ENCODE measurements around the gene MAP3K5. TPM values are rescaled to one million over a fixed set of nuclear protein-coding genes. Genes with fewer than 3 reads are reported as not detected.

MAP3K5 gene
- total and polyA plus RNA-seq, 3 donors from 2014 or later: 21.3 to 55.3 (median 46.1) TPM

GRCh38 chr6:136659991-136660499, 132.2 kb downstream of the MAP3K5 start:
- Histone ChIP-seq H3K4me3 (no peak overlapping the region), H3K9me3 (no peaks in the 10 kb centered on the region), H3K27me3 (no peaks in the 10 kb centered on the region), H3K4me1 (no peaks in the 10 kb centered on the region), H3K27ac (no peak overlapping the region), H3K36me3 (ENCODE audit: low read depth, missing control alignments) (no peaks in the 10 kb centered on the region)
- TF ChIP-seq POLR2A (IDR thresholded peaks at IDR 0.05): no peak
- TF ChIP-seq, protein P1, sequence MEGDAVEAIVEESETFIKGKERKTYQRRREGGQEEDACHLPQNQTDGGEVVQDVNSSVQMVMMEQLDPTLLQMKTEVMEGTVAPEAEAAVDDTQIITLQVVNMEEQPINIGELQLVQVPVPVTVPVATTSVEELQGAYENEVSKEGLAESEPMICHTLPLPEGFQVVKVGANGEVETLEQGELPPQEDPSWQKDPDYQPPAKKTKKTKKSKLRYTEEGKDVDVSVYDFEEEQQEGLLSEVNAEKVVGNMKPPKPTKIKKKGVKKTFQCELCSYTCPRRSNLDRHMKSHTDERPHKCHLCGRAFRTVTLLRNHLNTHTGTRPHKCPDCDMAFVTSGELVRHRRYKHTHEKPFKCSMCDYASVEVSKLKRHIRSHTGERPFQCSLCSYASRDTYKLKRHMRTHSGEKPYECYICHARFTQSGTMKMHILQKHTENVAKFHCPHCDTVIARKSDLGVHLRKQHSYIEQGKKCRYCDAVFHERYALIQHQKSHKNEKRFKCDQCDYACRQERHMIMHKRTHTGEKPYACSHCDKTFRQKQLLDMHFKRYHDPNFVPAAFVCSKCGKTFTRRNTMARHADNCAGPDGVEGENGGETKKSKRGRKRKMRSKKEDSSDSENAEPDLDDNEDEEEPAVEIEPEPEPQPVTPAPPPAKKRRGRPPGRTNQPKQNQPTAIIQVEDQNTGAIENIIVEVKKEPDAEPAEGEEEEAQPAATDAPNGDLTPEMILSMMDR (IDR thresholded peaks at IDR 0.05): no peak
- WGBS, 2 donors: 90 to 97% methylated on average over 6 of the region's 6 CpGs
- no peak for DNase-seq
- intact Hi-C loops (cut with DNase I; ENCODE audit: low total_unique reads): no loop called here

- Histone ChIP-seq H3K27ac (no peak overlapping the region), H3K27me3 (no peaks in the 10 kb centered on the region), H3K4me1 (no peaks in the 10 kb centered on the region), H3K4me3 (no peak overlapping the region), H3K36me3 (ENCODE audit: low read depth, missing control alignments) (no peaks in the 10 kb centered on the region), H3K9me3 (no peaks in the 10 kb centered on the region)
- WGBS, 2 donors: 81 to 92% methylated on average over 2 of the region's 2 CpGs
- no peak for DNase-seq
- no peak for TF ChIP-seq POLR2A (IDR thresholded peaks at IDR 0.05)
- TF ChIP-seq, protein P1 (IDR thresholded peaks at IDR 0.05): no peak
- intact Hi-C loops (cut with DNase I; ENCODE audit: low total_unique reads): no loop called here
Measured at GRCh38 chr6:136658711-136659110, 133.6 kb downstream of the MAP3K5 start.

DNA sequence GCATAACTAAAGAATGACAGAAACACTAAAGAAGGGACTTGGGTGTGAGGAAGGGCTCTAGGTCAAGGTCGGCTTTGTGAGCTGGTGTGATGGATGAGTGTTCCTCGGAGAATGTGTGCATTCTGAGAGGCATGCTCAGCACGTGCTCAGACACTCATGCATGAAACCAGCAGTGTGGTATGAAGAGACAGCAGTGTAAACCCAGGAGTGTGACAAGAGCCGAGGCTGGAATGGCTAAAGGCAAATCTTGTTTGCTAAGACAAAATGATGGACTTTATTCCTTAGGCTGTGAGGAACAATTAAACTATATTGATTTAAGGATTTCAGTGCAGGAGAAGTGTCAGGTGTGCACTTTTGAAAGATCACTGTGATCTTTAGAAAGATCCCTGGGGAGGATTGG, 134.6 kb downstream of the MAP3K5 start:
- Histone ChIP-seq H3K4me3 (no peak overlapping the region), H3K27me3 (no peaks in the 10 kb centered on the region), H3K4me1 (no peaks in the 10 kb centered on the region), H3K9me3 (no peaks in the 10 kb centered on the region), H3K36me3 (ENCODE audit: low read depth, missing control alignments) (no peaks in the 10 kb centered on the region), H3K27ac (no peak overlapping the region)
- no peak for DNase-seq
- no peak for TF ChIP-seq POLR2A (IDR thresholded peaks at IDR 0.05)
- TF ChIP-seq, protein P1 (IDR thresholded peaks at IDR 0.05): no peak
- intact Hi-C loops (cut with DNase I; ENCODE audit: low total_unique reads): no loop called here
- 79 to 88% methylated on average over 4 of the region's 4 CpGs for WGBS, 2 donors

DNA sequence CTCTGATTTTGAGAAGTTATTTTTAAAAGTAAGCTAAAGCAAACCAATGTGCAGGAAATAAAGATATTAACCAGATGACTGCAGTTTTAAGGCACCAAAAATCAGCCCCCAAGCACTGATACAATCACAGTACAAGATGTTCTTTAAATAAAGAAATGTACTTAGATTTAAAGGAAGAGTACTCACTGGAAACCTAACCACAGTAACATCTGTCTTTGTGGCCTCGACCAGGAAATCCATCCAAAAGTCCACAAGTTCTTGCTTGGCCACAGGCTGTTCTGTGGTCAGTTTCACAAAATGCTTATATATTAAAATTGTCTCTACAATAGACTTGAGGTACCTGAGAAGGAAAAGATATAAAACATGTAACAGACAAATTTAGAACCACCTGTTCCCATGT, 136.2 kb downstream of the MAP3K5 start:
- intact Hi-C loops (cut with DNase I; ENCODE audit: low total_unique reads): no loop called here
- TF ChIP-seq, protein P1 (IDR thresholded peaks at IDR 0.05): no peak
- TF ChIP-seq POLR2A (IDR thresholded peaks at IDR 0.05): no peak
- Histone ChIP-seq H3K27ac (no peak overlapping the region), H3K9me3 (no peaks in the 10 kb centered on the region), H3K36me3 (ENCODE audit: low read depth, missing control alignments) (no peaks in the 10 kb centered on the region), H3K4me3 (no peak overlapping the region), H3K27me3 (no peaks in the 10 kb centered on the region), H3K4me1 (no peaks in the 10 kb centered on the region)
- DNase-seq: no peak
- WGBS, 2 donors: 58 to 74% methylated on average over 1 of the region's 1 CpG

DNA sequence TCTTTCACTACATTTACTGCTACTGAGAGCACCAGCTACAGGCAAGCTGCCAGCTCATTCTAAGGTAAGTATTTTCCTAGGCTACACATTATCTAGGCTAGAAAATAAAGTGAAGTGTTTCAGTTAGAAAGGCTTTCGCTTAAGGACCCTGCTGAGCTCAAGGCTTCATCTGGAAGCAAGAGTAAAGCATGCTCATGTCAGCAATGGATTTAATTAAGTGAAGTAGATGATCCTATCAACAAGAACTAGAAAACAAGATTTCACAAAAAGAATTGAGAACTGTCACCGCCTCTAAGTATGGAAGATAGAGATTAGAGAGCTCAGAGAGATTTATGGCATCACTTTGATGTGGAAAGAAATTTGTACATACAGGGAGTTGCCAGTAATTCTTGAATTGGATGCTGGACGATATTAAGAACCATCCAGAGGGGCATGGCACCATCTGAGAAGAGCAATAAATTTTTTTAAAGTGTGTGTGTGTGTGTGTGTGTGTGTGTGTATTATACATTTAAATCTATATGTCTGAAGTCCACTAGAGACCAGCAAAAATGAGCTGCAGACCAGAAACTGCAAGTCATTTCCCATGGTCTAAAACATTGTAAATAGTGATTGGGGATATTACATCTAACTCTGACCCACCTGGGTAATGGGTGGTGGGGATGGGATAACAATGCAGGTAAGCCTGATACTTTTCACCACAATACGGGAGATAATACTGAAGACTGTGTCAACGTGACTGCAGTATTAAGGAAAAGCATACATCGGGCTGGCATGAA, 136.8 kb downstream of the MAP3K5 start:
- H3K27me3 ChIP-seq: no peaks in the 10 kb centered on the region
- WGBS, 2 donors: 81 to 84% methylated on average over 6 of the region's 6 CpGs
- DNase-seq: no peak
- H3K36me3 ChIP-seq (ENCODE audit: low read depth, missing control alignments): no peaks in the 10 kb centered on the region
- H3K27ac ChIP-seq: no peak overlapping the region
- TF ChIP-seq POLR2A (IDR thresholded peaks at IDR 0.05): no peak
- TF ChIP-seq, protein P1 (IDR thresholded peaks at IDR 0.05): no peak
- no peak overlapping the region for H3K4me3 ChIP-seq
- no peaks in the 10 kb centered on the region for H3K4me1 ChIP-seq
- intact Hi-C loops (cut with DNase I; ENCODE audit: low total_unique reads): no loop called here
- no peaks in the 10 kb centered on the region for H3K9me3 ChIP-seq
